Suprapubic skin (tissue), 4 donors: ENCODE results near the gene SFRP2. TPM values are rescaled to one million over a fixed set of nuclear protein-coding genes. Genes with fewer than 3 reads are reported as not detected.

Experiments
- DNase-seq, 2 donors: peaks; one replicate each; pipeline ENCODE4 v3.0.0-alpha.2; 2019; ENCODE audit warnings: low spot score in 2 of 2
- H3K27ac ChIP-seq: fragments of 200-600 bp; sonication (generic); one replicate; pipeline ENCODE4 v1.5.1; 2019
- H3K27me3 ChIP-seq: fragments of 200-600 bp; sonication (generic); one replicate; pipeline ENCODE4 v1.5.1; 2019
- H3K36me3 ChIP-seq: fragments of 200-600 bp; sonication (generic); one replicate; pipeline ENCODE4 v1.5.1; 2019
- H3K4me1 ChIP-seq: fragments of 200-600 bp; sonication (generic); one replicate; pipeline ENCODE4 v1.5.1; 2019
- H3K4me3 ChIP-seq: fragments of 200-600 bp; sonication (generic); one replicate; pipeline ENCODE4 v1.5.1; 2019; ENCODE audit warnings: mild to moderate bottlenecking
- H3K9me3 ChIP-seq: fragments of 200-600 bp; sonication (generic); one replicate; pipeline ENCODE4 v1.5.1; 2019
- EP300 ChIP-seq: sonication (generic); formaldehyde crosslinking; IDR thresholded peaks from one replicate; pipeline ENCODE4 v1.6.1; 2017; ENCODE audit warnings: antibody characterized with exemption
- POLR2A ChIP-seq, 2 donors: fragments of 450-650 bp; IDR thresholded peaks; one replicate each; pipeline ENCODE4 v1.6.1; 2017; ENCODE audit warnings: antibody characterized with exemption in 2 of 2, mild to moderate bottlenecking in 2 of 2, moderate library complexity in 2 of 2
- POLR2AphosphoS5 ChIP-seq, 3 donors: sonication (generic); formaldehyde crosslinking; IDR thresholded peaks; one replicate each; pipeline ENCODE4 v1.6.1; 2017; ENCODE audit warnings: antibody characterized with exemption in 3 of 3
- WGBS: methylation state at CpG from one replicate; pipeline ENCODE4 v1.1.5; 2018; 5-methylcytosine and 5-hydroxymethylcytosine counted together
- total RNA-seq, 4 donors: library from RNA; depleted of rRNA; stranded (reverse); fragments of >200 nt; gene quantifications; one replicate each; pipeline ENCODE4 v1.1.0, GENCODE V29; 2016
- TF ChIP-seq, protein P1 (sequence below), 2 donors: fragments of 200-600 bp in 1 of 2; fragments of 450-650 bp in 1 of 2; sonication (generic) in 1 of 2; IDR thresholded peaks; one replicate each; pipeline ENCODE4 v1.5.1; 2016 to 2019; ENCODE audit warnings: antibody characterized with exemption in 2 of 2, mild to moderate bottlenecking in 1 of 2, moderate library complexity in 1 of 2

Gene SFRP2
- total RNA-seq, 4 donors from 2014 or later: 4.4 to 9.3 (median 6.5) TPM

DNA sequence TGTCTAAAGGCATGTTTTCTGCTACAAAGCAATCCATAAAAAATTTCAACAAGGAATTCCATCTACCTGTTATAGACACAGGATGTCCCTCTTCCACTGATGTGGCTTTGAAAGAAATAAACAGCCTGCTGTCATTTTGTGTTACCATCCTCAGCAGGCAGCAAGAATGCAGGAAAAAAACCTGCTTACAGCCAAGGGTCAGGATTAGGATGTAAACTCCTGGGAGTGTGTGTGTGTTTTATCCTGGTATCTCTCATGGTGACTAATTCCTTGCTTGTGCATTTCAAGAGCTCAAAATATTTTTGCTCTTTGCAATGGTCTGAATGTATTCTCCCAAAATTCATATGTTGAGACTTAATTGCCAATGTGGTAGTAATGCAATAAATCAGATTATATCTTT, 28.6 kb upstream of the SFRP2 start:
- no peak for TF ChIP-seq POLR2A (IDR thresholded peaks at IDR 0.05)
- no peak for TF ChIP-seq EP300
- TF ChIP-seq, protein P1, sequence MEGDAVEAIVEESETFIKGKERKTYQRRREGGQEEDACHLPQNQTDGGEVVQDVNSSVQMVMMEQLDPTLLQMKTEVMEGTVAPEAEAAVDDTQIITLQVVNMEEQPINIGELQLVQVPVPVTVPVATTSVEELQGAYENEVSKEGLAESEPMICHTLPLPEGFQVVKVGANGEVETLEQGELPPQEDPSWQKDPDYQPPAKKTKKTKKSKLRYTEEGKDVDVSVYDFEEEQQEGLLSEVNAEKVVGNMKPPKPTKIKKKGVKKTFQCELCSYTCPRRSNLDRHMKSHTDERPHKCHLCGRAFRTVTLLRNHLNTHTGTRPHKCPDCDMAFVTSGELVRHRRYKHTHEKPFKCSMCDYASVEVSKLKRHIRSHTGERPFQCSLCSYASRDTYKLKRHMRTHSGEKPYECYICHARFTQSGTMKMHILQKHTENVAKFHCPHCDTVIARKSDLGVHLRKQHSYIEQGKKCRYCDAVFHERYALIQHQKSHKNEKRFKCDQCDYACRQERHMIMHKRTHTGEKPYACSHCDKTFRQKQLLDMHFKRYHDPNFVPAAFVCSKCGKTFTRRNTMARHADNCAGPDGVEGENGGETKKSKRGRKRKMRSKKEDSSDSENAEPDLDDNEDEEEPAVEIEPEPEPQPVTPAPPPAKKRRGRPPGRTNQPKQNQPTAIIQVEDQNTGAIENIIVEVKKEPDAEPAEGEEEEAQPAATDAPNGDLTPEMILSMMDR (IDR thresholded peaks at IDR 0.05): no peak
- TF ChIP-seq POLR2AphosphoS5 (IDR thresholded peaks at IDR 0.05): no peak
- no peak for DNase-seq
- Histone ChIP-seq H3K9me3 (no peaks in the 10 kb centered on the region), H3K4me1 (no peaks in the 10 kb centered on the region), H3K27ac (no peak overlapping the region), H3K27me3 (no peaks in the 10 kb centered on the region), H3K4me3 (no peak overlapping the region), H3K36me3 (no peaks in the 10 kb centered on the region)

DNA sequence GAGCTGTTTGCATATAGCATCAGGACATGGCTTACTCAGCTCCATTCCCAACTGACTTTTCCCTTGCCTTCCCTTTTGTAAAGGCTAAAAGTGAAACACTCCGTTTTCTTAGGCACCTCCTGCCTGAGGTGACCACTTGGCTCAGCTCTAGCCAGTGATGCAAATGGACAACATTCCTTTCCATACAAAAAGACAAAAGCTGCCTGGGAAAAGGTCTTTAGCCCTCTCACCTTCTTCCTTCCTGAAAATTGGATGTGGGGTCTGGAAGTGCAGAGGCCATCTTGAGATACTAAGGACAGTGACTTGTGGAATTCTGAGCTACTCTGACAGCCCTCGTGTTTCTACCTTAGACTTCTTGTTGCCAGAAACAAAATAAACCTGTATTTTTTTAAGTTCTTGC, 27.7 kb upstream of the SFRP2 start:
- no peak for DNase-seq
- no peaks in the 10 kb centered on the region for H3K27me3 ChIP-seq
- WGBS: 56% methylated on average over 2 of the region's 2 CpGs
- no peaks in the 10 kb centered on the region for H3K9me3 ChIP-seq
- H3K36me3 ChIP-seq: no peaks in the 10 kb centered on the region
- H3K4me3 ChIP-seq: no peak overlapping the region
- TF ChIP-seq POLR2AphosphoS5 (IDR thresholded peaks at IDR 0.05) (no peak), POLR2A (IDR thresholded peaks at IDR 0.05) (no peak), EP300 (no peak)
- TF ChIP-seq, protein P1 (IDR thresholded peaks at IDR 0.05): no peak
- no peaks in the 10 kb centered on the region for H3K4me1 ChIP-seq
- no peak overlapping the region for H3K27ac ChIP-seq

DNA sequence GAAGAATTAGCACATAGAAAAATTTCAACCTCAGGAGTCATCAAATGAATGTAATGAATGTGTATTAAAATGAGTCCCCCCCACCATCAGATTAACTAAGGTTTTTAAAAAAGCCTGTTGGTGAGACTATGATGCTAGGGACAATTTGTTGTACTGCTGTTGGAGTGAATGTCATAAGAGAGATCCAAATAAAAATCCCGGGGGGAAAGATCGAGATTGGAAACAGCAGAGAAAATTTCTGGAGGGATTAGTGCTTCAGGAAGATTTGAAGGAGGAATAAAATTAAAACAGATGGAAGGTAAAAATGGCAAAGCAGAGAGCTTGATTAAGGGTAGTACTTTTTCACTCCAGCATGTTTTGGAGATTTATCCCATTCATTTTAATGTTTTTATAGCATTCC, 25.9 kb upstream of the SFRP2 start:
- no peaks in the 10 kb centered on the region for H3K36me3 ChIP-seq
- no peak overlapping the region for H3K4me3 ChIP-seq
- no peaks in the 10 kb centered on the region for H3K9me3 ChIP-seq
- no peaks in the 10 kb centered on the region for H3K27me3 ChIP-seq
- TF ChIP-seq POLR2A (IDR thresholded peaks at IDR 0.05): no peak
- TF ChIP-seq, protein P1 (IDR thresholded peaks at IDR 0.05): no peak
- no peak for TF ChIP-seq POLR2AphosphoS5 (IDR thresholded peaks at IDR 0.05)
- TF ChIP-seq EP300: no peak
- no peaks in the 10 kb centered on the region for H3K4me1 ChIP-seq
- 72% methylated on average over 2 of the region's 2 CpGs for WGBS
- no peak overlapping the region for H3K27ac ChIP-seq
- no peak for DNase-seq

DNA sequence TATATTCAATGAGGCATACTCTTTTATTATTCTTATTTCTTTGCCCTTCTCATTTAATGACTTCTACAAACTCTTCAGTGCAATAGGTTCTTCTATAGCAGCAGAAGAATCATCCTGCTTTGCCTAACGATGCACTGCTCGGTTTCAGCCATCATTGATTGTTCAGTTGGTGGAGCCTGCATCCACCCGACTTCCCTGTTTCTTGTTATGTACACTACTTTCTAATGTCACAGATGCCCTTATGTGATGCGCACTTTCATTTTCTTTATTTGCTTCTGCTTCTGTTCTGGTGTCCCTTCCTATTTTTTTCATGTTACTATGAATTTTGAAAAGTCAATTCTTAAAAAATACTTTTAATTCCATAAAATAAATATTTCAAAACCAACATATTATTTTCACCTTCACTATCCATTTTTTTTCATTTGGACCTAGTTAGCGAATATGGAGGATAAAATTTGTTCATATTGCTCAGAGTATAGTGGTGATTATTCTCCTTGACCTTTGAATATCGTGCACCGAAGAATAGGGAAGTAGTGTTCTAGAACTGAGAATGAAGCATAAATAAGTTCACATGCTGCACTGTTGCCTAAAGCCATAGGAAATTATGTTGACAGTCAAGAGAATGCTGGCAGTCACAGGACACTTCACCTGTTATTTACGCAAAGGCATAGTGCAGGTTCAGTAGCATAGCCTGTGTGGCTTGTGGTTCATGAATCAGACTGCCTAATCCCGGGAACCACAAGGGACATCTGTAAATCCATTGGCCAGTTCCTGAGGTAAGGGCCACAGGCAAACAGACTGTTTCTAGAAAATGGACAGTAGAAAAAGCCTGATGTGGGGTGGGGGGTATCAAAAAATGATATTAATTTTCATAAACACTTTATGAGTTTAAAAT, 21.3 kb upstream of the SFRP2 start:
- no peaks in the 10 kb centered on the region for H3K9me3 ChIP-seq
- H3K4me1 ChIP-seq: no peaks in the 10 kb centered on the region
- H3K36me3 ChIP-seq: no peaks in the 10 kb centered on the region
- 80% methylated on average over 9 of the region's 9 CpGs for WGBS
- no peak overlapping the region for H3K27ac ChIP-seq
- no peaks in the 10 kb centered on the region for H3K27me3 ChIP-seq
- TF ChIP-seq POLR2A (IDR thresholded peaks at IDR 0.05) (no peak), POLR2AphosphoS5 (IDR thresholded peaks at IDR 0.05) (no peak), EP300 (no peak)
- TF ChIP-seq, protein P1 (IDR thresholded peaks at IDR 0.05): no peak
- no peak overlapping the region for H3K4me3 ChIP-seq
- no peak for DNase-seq

DNA sequence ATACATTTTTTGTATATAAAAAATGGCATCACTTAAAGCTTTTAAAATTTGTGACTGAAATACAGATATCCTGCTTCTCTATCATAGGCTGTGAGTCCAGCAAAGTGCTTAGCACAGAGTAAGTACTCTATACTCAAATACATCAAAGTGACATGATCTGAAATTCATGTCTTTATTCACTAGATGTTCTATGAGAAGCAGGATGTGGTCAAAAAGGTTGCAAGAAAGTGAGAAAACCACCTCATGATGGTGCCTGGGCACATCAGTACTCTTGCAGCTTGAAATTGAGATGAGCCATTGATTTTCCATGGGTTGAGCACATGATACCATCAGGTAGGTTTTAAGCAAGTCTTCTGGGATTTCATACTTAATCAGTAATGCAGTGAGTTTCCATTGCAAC, 20.4 kb upstream of the SFRP2 start:
- no peak overlapping the region for H3K27ac ChIP-seq
- DNase-seq: no peak
- no peaks in the 10 kb centered on the region for H3K27me3 ChIP-seq
- H3K9me3 ChIP-seq: no peaks in the 10 kb centered on the region
- H3K4me3 ChIP-seq: no peak overlapping the region
- H3K36me3 ChIP-seq: no peaks in the 10 kb centered on the region
- no peak for TF ChIP-seq EP300
- TF ChIP-seq, protein P1 (IDR thresholded peaks at IDR 0.05): no peak
- no peak for TF ChIP-seq POLR2AphosphoS5 (IDR thresholded peaks at IDR 0.05)
- no peak for TF ChIP-seq POLR2A (IDR thresholded peaks at IDR 0.05)
- H3K4me1 ChIP-seq: no peaks in the 10 kb centered on the region
